Thyroid gland (tissue), 4 donors: ENCODE measurements around the gene ELFN2.

Source experiments
- POLR2A ChIP-seq, 2 donors: fragments of 450-650 bp; IDR thresholded peaks; one replicate each; pipeline ENCODE4 v1.6.1; 2017; ENCODE audit warnings: antibody characterized with exemption in 2 of 2, mild to moderate bottlenecking in 2 of 2, moderate library complexity in 1 of 2
- TF ChIP-seq, protein P1 (sequence below), 6 experiments: fragments of 200-600 bp in 3 of 6; fragments of 450-650 bp in 3 of 6; sonication (generic) in 3 of 6; IDR thresholded peaks; one replicate each; pipeline ENCODE4 v1.5.1; 2016 to 2019; ENCODE audit warnings: antibody characterized with exemption in 6 of 6, mild to moderate bottlenecking in 2 of 6, inconsistent platforms in 1 of 6, moderate library complexity in 1 of 6

DNA sequence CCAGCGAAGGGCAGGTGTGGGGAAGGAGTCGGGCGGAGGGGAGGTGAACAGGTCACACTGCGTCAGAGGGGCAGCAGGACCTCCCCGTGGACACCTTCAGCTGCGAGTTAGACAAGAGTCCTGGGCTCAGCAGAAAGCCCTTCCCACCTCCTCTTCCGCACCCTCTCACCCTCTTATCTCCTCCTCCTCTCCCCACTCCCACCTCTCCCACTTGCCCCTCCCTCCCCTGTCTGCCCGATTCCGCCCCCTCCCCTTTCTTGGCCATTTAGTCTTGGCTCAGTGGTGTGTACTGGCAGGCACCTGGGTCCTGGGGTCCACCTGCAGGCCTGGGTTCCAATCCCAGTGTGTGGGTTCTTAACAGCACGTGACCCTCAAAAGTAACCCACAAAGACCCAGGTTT is 107.8 kb downstream of the ELFN2 start:
- TF ChIP-seq, protein P1, sequence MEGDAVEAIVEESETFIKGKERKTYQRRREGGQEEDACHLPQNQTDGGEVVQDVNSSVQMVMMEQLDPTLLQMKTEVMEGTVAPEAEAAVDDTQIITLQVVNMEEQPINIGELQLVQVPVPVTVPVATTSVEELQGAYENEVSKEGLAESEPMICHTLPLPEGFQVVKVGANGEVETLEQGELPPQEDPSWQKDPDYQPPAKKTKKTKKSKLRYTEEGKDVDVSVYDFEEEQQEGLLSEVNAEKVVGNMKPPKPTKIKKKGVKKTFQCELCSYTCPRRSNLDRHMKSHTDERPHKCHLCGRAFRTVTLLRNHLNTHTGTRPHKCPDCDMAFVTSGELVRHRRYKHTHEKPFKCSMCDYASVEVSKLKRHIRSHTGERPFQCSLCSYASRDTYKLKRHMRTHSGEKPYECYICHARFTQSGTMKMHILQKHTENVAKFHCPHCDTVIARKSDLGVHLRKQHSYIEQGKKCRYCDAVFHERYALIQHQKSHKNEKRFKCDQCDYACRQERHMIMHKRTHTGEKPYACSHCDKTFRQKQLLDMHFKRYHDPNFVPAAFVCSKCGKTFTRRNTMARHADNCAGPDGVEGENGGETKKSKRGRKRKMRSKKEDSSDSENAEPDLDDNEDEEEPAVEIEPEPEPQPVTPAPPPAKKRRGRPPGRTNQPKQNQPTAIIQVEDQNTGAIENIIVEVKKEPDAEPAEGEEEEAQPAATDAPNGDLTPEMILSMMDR (IDR thresholded peaks at IDR 0.05), result no peak
- TF ChIP-seq POLR2A (IDR thresholded peaks at IDR 0.05), result no peak
